GM18517 (cell line): Measurements from ENCODE around the gene ANGPTL3.
A peak's percentile ranks its signal among the peaks of the same experiment; 100 is the strongest.
"Not testable (repeated sequence)": the region's sequence is repeated elsewhere in the genome, so short reads cannot be mapped to it uniquely, and the experiment has no call there.

ENCODE experiments used
- ATAC-seq: cut with Tn5 transposase; IDR thresholded peaks from one replicate; pipeline ENCODE4 v1.9.1; 2021; ENCODE audit warnings: mild to moderate bottlenecking, moderate library complexity; ENCODE audit not compliant: unreplicated experiment

The ANGPTL3 gene

GRCh38 chr1:62597281-62597680 lies at the start of gene ANGPTL3:
Gene ANGPTL3, plus strand, starts transcription at chr1:62597520. Its CDS starts 47 bp downstream, at chr1:62597567.
- ATAC-seq = no peak

- ATAC-seq = no peak
Observed at GRCh38 chr1:62561306-62561705, 36.0 kb upstream of the ANGPTL3 start.

GRCh38 chr1:62567182-62567581 lies 30.1 kb upstream of the ANGPTL3 start:
- ATAC-seq = not testable (repeated sequence)

GRCh38 chr1:62567926-62568325 lies 29.4 kb upstream of the ANGPTL3 start:
- ATAC-seq = not testable (repeated sequence)

GRCh38 chr1:62571517-62571916 lies 25.8 kb upstream of the ANGPTL3 start:
- ATAC-seq = not testable (repeated sequence)

- no peak for ATAC-seq
Observed at GRCh38 chr1:62572476-62572875, 24.8 kb upstream of the ANGPTL3 start.

- no peak for ATAC-seq
Observed at GRCh38 chr1:62573675-62574074, 23.6 kb upstream of the ANGPTL3 start.

- ATAC-seq = no peak
Observed at GRCh38 chr1:62585469-62586155, 11.7 kb upstream of the ANGPTL3 start.

- ATAC-seq = no peak
Observed at GRCh38 chr1:62588000-62588399, 9.3 kb upstream of the ANGPTL3 start.

- ATAC-seq = no peak
Observed at GRCh38 chr1:62589321-62589720, 8.0 kb upstream of the ANGPTL3 start.

- ATAC-seq = no peak
Observed at GRCh38 chr1:62590255-62590969, 6.9 kb upstream of the ANGPTL3 start.

- ATAC-seq = no peak
Observed at GRCh38 chr1:62590970-62591368, 6.4 kb upstream of the ANGPTL3 start.

- ATAC-seq = no peak
Observed at GRCh38 chr1:62593825-62594394, 3.4 kb upstream of the ANGPTL3 start.

- ATAC-seq = no peak
Observed at GRCh38 chr1:62595647-62596046, 1.7 kb upstream of the ANGPTL3 start.

GRCh38 chr1:62599044-62599443 lies 1.7 kb downstream of the ANGPTL3 start:
- ATAC-seq = no peak

GRCh38 chr1:62601457-62601856 lies 4.1 kb downstream of the ANGPTL3 start:
- no peak for ATAC-seq

- no peak for ATAC-seq
Observed at GRCh38 chr1:62608905-62609304, 11.6 kb downstream of the ANGPTL3 start.

GRCh38 chr1:62610588-62610987 lies 13.3 kb downstream of the ANGPTL3 start:
- not testable (repeated sequence) for ATAC-seq

GRCh38 chr1:62612770-62613169 lies 15.4 kb downstream of the ANGPTL3 start:
- ATAC-seq = peak; percentile 11

GRCh38 chr1:62613325-62613727 lies 16.0 kb downstream of the ANGPTL3 start:
- peak; percentile 95 for ATAC-seq

- ATAC-seq = no peak
Observed at GRCh38 chr1:62613890-62614289, 16.6 kb downstream of the ANGPTL3 start.

- peak; percentile 94 for ATAC-seq
Observed at GRCh38 chr1:62621907-62622306, 24.6 kb downstream of the ANGPTL3 start.
